Vagina (tissue), 2 donors: ENCODE measurements around the gene TMBIM4. TPM values are rescaled to one million over a fixed set of nuclear protein-coding genes. Genes with fewer than 3 reads are reported as not detected.

Experiments used
- DNase-seq, 2 donors: peaks; one replicate each; pipeline ENCODE4 v3.0.0-alpha.2; 2017; ENCODE audit errors: extremely low spot score in 2 of 2
- H3K27ac ChIP-seq: fragments of 200-600 bp; sonication (generic); one replicate; pipeline ENCODE4 v1.5.1; 2019
- H3K27me3 ChIP-seq: fragments of 200-600 bp; sonication (generic); one replicate; pipeline ENCODE4 v1.5.1; 2019
- H3K36me3 ChIP-seq, 2 donors: fragments of 200-600 bp; sonication (generic); one replicate each; pipeline ENCODE4 v1.5.1; 2017 to 2019
- H3K4me1 ChIP-seq: fragments of 200-600 bp; sonication (generic); one replicate; pipeline ENCODE4 v1.5.1; 2019
- H3K4me3 ChIP-seq, 2 donors: fragments of 200-600 bp; sonication (generic); 1 replicate in 1 of 2; 2 replicates in 1 of 2; pipeline ENCODE4 v1.5.1; 2016 to 2019
- H3K9me3 ChIP-seq: fragments of 200-600 bp; sonication (generic); one replicate; pipeline ENCODE4 v1.5.1; 2019
- POLR2A ChIP-seq, 2 donors: fragments of 450-650 bp; IDR thresholded peaks; one replicate each; pipeline ENCODE4 v1.6.1; 2017; ENCODE audit warnings: antibody characterized with exemption in 2 of 2, mild to moderate bottlenecking in 2 of 2, moderate library complexity in 2 of 2
- POLR2AphosphoS5 ChIP-seq, 2 donors: sonication (generic); formaldehyde crosslinking; IDR thresholded peaks; one replicate each; pipeline ENCODE4 v1.9.0; 2017; ENCODE audit warnings: antibody characterized with exemption in 2 of 2, mild to moderate bottlenecking in 2 of 2, low read depth in 1 of 2; ENCODE audit not compliant: insufficient read depth in 1 of 2
- intact Hi-C: fragments of 100-400 bp; cut with DNase I; formaldehyde crosslinking; loops from one replicate; pipeline ENCODE4 v1.15.1; 2023
- total RNA-seq: library from RNA; depleted of rRNA; stranded (reverse); fragments of >200 nt; gene quantifications from one replicate; pipeline ENCODE4 v1.2.3, GENCODE V29; 2016
- TF ChIP-seq, protein P1 (sequence below), 3 experiments: fragments of 450-650 bp in 2 of 3; fragments of 200-600 bp in 1 of 3; sonication (generic) in 1 of 3; IDR thresholded peaks; one replicate each; pipeline ENCODE4 v1.5.1; 2017 to 2019; ENCODE audit warnings: antibody characterized with exemption in 3 of 3, mild to moderate bottlenecking in 2 of 3, moderate library complexity in 2 of 3

TMBIM4 gene
- total RNA-seq, 1 donor from 2014 or later: 98.7 TPM

GRCh38 chr12:66143868-66144267 is 25.9 kb downstream of the TMBIM4 start:
- H3K9me3 ChIP-seq: peaks cover 8% of the 10 kb centered on the region
- peaks cover 0 to 49% of the 10 kb centered on the region in 2 donors for H3K36me3 ChIP-seq
- no peak overlapping the region for H3K27ac ChIP-seq
- H3K4me1 ChIP-seq: no peaks in the 10 kb centered on the region
- DNase-seq: no peak
- no peaks in the 10 kb centered on the region for H3K27me3 ChIP-seq
- intact Hi-C loops: loop anchor here (10.0 kb wide), 1 partner anchor 271 kb away; no protein-coding TSS in a partner anchor
- TF ChIP-seq POLR2A (IDR thresholded peaks at IDR 0.05) (no peak), POLR2AphosphoS5 (IDR thresholded peaks at IDR 0.05; ENCODE audit: insufficient read depth in 1 of 2, low read depth in 1 of 2) (no peak)
- TF ChIP-seq, protein P1, sequence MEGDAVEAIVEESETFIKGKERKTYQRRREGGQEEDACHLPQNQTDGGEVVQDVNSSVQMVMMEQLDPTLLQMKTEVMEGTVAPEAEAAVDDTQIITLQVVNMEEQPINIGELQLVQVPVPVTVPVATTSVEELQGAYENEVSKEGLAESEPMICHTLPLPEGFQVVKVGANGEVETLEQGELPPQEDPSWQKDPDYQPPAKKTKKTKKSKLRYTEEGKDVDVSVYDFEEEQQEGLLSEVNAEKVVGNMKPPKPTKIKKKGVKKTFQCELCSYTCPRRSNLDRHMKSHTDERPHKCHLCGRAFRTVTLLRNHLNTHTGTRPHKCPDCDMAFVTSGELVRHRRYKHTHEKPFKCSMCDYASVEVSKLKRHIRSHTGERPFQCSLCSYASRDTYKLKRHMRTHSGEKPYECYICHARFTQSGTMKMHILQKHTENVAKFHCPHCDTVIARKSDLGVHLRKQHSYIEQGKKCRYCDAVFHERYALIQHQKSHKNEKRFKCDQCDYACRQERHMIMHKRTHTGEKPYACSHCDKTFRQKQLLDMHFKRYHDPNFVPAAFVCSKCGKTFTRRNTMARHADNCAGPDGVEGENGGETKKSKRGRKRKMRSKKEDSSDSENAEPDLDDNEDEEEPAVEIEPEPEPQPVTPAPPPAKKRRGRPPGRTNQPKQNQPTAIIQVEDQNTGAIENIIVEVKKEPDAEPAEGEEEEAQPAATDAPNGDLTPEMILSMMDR (IDR thresholded peaks at IDR 0.05): no peak
- H3K4me3 ChIP-seq: no peak overlapping the region

- Histone ChIP-seq H3K4me1 (no peaks in the 10 kb centered on the region), H3K9me3 (peaks cover 8% of the 10 kb centered on the region), H3K27me3 (no peaks in the 10 kb centered on the region), H3K36me3 (peaks cover 0 to 52% of the 10 kb centered on the region in 2 donors), H3K4me3 (no peak overlapping the region), H3K27ac (no peak overlapping the region)
- no peak for DNase-seq
- TF ChIP-seq, protein P1 (IDR thresholded peaks at IDR 0.05): no peak
- TF ChIP-seq POLR2A (IDR thresholded peaks at IDR 0.05) (no peak), POLR2AphosphoS5 (IDR thresholded peaks at IDR 0.05; ENCODE audit: insufficient read depth in 1 of 2, low read depth in 1 of 2) (no peak)
- intact Hi-C loops: loop anchor here (10.0 kb wide), 1 partner anchor 272 kb away; no protein-coding TSS in a partner anchor
These were observed 27.0 kb downstream of the TMBIM4 start for GRCh38 chr12:66142826-66143225.

DNA sequence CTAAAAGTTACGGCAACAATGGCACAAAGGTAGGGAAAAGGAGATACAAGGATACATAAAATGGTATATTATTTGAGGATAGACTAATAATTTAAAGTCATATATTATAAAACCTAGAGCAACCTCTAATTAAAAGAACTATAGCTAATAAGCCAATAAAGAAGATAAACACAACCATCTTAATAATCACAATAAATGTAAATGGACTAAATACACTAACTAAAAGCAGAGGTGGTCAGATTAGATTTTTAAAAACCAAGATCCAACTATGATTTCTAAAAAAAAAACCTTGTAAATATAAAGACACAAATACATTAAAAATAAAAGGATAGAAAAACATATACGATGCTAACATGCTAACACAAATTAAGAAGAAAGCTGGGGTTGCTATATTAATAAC is 28.5 kb downstream of the TMBIM4 start:
- peaks cover 0 to 66% of the 10 kb centered on the region in 2 donors for H3K36me3 ChIP-seq
- H3K27me3 ChIP-seq: no peaks in the 10 kb centered on the region
- no peak overlapping the region for H3K4me3 ChIP-seq
- no peak for TF ChIP-seq POLR2A (IDR thresholded peaks at IDR 0.05)
- no peak for TF ChIP-seq POLR2AphosphoS5 (IDR thresholded peaks at IDR 0.05; ENCODE audit: insufficient read depth in 1 of 2, low read depth in 1 of 2)
- TF ChIP-seq, protein P1 (IDR thresholded peaks at IDR 0.05): no peak
- H3K4me1 ChIP-seq: no peaks in the 10 kb centered on the region
- peaks cover 8% of the 10 kb centered on the region for H3K9me3 ChIP-seq
- DNase-seq: no peak
- no peak overlapping the region for H3K27ac ChIP-seq
- intact Hi-C loops: loop anchor here (10.0 kb wide), 1 partner anchor 274 kb away; no protein-coding TSS in a partner anchor

DNA sequence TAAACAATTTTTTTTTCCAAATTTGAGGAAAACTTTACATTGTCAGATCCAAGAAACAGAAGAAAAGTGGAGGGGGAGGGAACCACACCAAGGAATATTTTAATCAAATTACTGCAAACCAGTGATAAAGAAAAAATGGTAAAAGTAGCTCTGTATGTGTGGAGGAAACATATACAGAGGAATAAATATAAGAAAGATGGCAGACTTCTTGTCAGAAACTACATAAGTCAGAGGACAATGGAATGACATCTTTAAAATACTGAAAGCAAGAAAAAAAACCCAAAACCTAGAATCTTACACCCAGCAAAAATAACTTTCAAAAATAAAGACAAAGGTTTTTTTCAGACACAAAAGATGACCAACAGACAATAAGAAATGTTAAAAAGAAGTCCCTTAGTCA is 29.1 kb downstream of the TMBIM4 start:
- no peak for TF ChIP-seq POLR2AphosphoS5 (IDR thresholded peaks at IDR 0.05; ENCODE audit: insufficient read depth in 1 of 2, low read depth in 1 of 2)
- TF ChIP-seq, protein P1 (IDR thresholded peaks at IDR 0.05): no peak
- TF ChIP-seq POLR2A (IDR thresholded peaks at IDR 0.05): no peak
- H3K36me3 ChIP-seq: peaks cover 0 to 65% of the 10 kb centered on the region in 2 donors
- no peaks in the 10 kb centered on the region for H3K4me1 ChIP-seq
- intact Hi-C loops: loop anchor here (10.0 kb wide), 1 partner anchor 274 kb away; no protein-coding TSS in a partner anchor
- DNase-seq: no peak
- no peak overlapping the region for H3K27ac ChIP-seq
- H3K4me3 ChIP-seq: no peak overlapping the region
- H3K27me3 ChIP-seq: no peaks in the 10 kb centered on the region
- peaks cover 8% of the 10 kb centered on the region for H3K9me3 ChIP-seq

DNA sequence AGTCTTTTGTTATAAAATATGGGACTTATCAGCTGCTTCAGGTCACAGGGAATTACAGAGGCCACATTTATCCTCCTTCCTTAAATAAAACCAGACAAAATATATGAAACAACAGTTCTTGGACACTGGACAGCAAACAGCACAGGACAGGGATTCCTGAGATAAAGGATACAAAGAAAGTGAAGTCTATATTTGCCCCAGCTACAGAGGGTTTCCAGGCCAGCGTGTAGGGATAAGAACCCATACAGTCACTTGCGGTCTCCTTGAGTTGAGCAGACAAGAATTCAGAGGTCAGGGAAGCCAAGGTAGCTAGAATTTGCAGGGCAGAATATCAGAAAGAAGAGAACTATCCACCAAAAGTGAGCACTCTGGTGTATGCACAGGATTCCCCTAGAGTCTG is 30.5 kb downstream of the TMBIM4 start:
- no peak for DNase-seq
- H3K4me3 ChIP-seq: no peak overlapping the region
- H3K9me3 ChIP-seq: peaks cover 8% of the 10 kb centered on the region
- no peaks in the 10 kb centered on the region for H3K4me1 ChIP-seq
- H3K27me3 ChIP-seq: no peaks in the 10 kb centered on the region
- H3K27ac ChIP-seq: no peak overlapping the region
- intact Hi-C loops: no loop called here
- no peak for TF ChIP-seq POLR2A (IDR thresholded peaks at IDR 0.05)
- TF ChIP-seq POLR2AphosphoS5 (IDR thresholded peaks at IDR 0.05; ENCODE audit: insufficient read depth in 1 of 2, low read depth in 1 of 2): no peak
- TF ChIP-seq, protein P1 (IDR thresholded peaks at IDR 0.05): no peak
- H3K36me3 ChIP-seq: peaks cover 0 to 65% of the 10 kb centered on the region in 2 donors
